MM.1S (cell line): ENCODE data around the gene CGAS.

Experiments
- DNase-seq: peaks from one replicate; pipeline ENCODE4 v3.0.0-alpha.2; 2015
- H2AFZ ChIP-seq: fragments of 300-600 bp; sonication (generic); 2 replicates; pipeline ENCODE4 v1.6.0; 2016; ENCODE audit warnings: antibody characterized with exemption, low read length
- H3F3A ChIP-seq: fragments of 300-600 bp; sonication (generic); 2 replicates; pipeline ENCODE4 v1.6.1; 2016; ENCODE audit warnings: mild to moderate bottlenecking, antibody characterized with exemption, low read length, moderate library complexity, mixed read lengths; ENCODE audit not compliant: insufficient read depth
- H3K27ac ChIP-seq: fragments of 300-600 bp; sonication (generic); 2 replicates; pipeline ENCODE4 v1.5.1; 2016; ENCODE audit warnings: mild to moderate bottlenecking, low read length
- H3K27me3 ChIP-seq: fragments of 300-600 bp; sonication (generic); replicated peaks from 2 replicates; pipeline ENCODE4 v1.6.0; 2016; ENCODE audit warnings: low read length; ENCODE audit not compliant: insufficient read depth
- H3K36me3 ChIP-seq: fragments of 300-600 bp; sonication (generic); replicated peaks from 2 replicates; pipeline ENCODE4 v1.6.1; 2016; ENCODE audit warnings: mild to moderate bottlenecking, low read length, mixed read lengths; ENCODE audit not compliant: insufficient read depth
- H3K4me1 ChIP-seq: fragments of 300-600 bp; sonication (generic); 2 replicates; pipeline ENCODE4 v1.6.1; 2016; ENCODE audit warnings: low read length, mixed read lengths
- H3K4me2 ChIP-seq: fragments of 300-600 bp; sonication (generic); 2 replicates; pipeline ENCODE4 v1.6.0; 2016; ENCODE audit warnings: low read depth, low read length
- H3K4me3 ChIP-seq: fragments of 300-600 bp; sonication (generic); 2 replicates; pipeline ENCODE4 v1.5.1; 2016; ENCODE audit warnings: low read length, mixed read lengths
- H3K79me2 ChIP-seq: fragments of 300-600 bp; sonication (generic); 2 replicates; pipeline ENCODE4 v1.6.1; 2016; ENCODE audit warnings: mixed run types, low read length, mixed read lengths
- H3K9ac ChIP-seq: fragments of 300-600 bp; sonication (generic); 2 replicates; pipeline ENCODE4 v1.6.1; 2016; ENCODE audit warnings: low read length, mixed read lengths
- H3K9me2 ChIP-seq: fragments of 300-600 bp; sonication (generic); replicated peaks from 2 replicates; pipeline ENCODE4 v1.6.1; 2016; ENCODE audit warnings: mild to moderate bottlenecking, low read length, mixed read lengths; ENCODE audit not compliant: insufficient read depth
- H3K9me3 ChIP-seq: fragments of 300-600 bp; sonication (generic); replicated peaks from 2 replicates; pipeline ENCODE4 v1.6.1; 2016; ENCODE audit warnings: mild to moderate bottlenecking, low read length, mixed read lengths; ENCODE audit not compliant: insufficient read depth
- H4K20me1 ChIP-seq: fragments of 300-600 bp; sonication (generic); 2 replicates; pipeline ENCODE4 v1.6.1; 2016; ENCODE audit warnings: mild to moderate bottlenecking, low read length, moderate library complexity, mixed read lengths; ENCODE audit not compliant: insufficient read depth
- EZH2 ChIP-seq: fragments of 300-600 bp; sonication (generic); optimal IDR thresholded peaks from 2 replicates; pipeline ENCODE3; 2017; ENCODE audit warnings: low read depth, mild to moderate bottlenecking, antibody characterized with exemption, low read length, mixed read lengths
- EZH2phosphoT487 ChIP-seq: fragments of 300-600 bp; sonication (generic); IDR thresholded peaks from 2 replicates; pipeline ENCODE4 v1.6.1; 2018; ENCODE audit warnings: antibody characterized with exemption, low read length
- TF ChIP-seq, protein P1 (sequence below): fragments of 300-600 bp; sonication (generic); IDR thresholded peaks from 2 replicates; pipeline ENCODE4 v1.5.1; 2016; ENCODE audit warnings: antibody characterized with exemption, low read length, mixed read lengths

CGAS gene

DNA sequence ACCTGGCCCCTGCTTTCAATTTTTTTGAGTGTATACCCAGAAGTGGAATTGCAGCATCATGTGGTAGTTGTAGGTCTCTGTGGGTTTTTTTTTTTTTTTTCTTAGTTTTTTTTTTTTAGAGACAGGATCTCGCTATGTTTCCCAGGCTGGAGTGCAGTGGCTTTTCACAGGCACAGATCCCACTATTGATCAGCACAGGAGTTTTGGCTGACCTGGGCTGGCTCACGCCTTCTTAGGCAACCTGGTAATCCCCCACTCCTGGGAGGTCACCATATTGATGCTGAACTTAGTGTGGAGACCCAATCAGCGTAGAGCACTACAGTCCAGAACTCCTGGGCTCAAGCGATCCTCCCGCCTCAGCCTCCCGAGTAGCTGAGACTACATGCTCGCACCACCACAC, 35.4 kb upstream of the CGAS start:
- Histone ChIP-seq H3F3A (no peaks in the 10 kb centered on the region), H3K27me3 (no peaks in the 10 kb centered on the region), H3K9ac (no peak overlapping the region), H4K20me1 (no peaks in the 10 kb centered on the region), H3K4me2 (no peak overlapping the region), H3K4me1 (no peaks in the 10 kb centered on the region), H2AFZ (no peak overlapping the region), H3K27ac (no peak overlapping the region), H3K9me3 (no peaks in the 10 kb centered on the region), H3K36me3 (peaks cover 4% of the 10 kb centered on the region), H3K4me3 (no peak overlapping the region), H3K79me2 (peaks cover 18% of the 10 kb centered on the region), H3K9me2 (no peaks in the 10 kb centered on the region)
- TF ChIP-seq EZH2 (no peak), EZH2phosphoT487 (no peak)
- TF ChIP-seq, protein P1, sequence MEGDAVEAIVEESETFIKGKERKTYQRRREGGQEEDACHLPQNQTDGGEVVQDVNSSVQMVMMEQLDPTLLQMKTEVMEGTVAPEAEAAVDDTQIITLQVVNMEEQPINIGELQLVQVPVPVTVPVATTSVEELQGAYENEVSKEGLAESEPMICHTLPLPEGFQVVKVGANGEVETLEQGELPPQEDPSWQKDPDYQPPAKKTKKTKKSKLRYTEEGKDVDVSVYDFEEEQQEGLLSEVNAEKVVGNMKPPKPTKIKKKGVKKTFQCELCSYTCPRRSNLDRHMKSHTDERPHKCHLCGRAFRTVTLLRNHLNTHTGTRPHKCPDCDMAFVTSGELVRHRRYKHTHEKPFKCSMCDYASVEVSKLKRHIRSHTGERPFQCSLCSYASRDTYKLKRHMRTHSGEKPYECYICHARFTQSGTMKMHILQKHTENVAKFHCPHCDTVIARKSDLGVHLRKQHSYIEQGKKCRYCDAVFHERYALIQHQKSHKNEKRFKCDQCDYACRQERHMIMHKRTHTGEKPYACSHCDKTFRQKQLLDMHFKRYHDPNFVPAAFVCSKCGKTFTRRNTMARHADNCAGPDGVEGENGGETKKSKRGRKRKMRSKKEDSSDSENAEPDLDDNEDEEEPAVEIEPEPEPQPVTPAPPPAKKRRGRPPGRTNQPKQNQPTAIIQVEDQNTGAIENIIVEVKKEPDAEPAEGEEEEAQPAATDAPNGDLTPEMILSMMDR: no peak
- no peak for DNase-seq

DNA sequence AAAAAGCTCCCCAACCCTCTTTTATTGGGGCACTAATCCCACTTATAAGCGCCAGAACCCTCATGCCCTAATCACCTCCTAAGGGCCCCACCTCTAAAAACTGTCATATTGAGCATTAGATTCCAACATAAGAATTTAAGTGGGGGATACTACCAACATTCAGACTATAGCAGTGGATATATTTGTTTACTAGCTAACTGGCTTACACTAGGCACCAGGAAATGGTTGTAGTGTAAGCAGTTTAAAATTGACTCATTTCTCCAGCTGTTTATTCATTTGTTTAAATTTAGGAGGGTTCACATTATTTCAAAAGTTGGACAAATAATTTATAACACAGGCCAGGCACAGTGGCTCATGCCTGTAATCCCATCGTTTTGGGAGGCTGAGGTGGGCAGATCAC, 32.3 kb upstream of the CGAS start:
- H3K36me3 ChIP-seq: peaks cover 8% of the 10 kb centered on the region
- no peak overlapping the region for H3K4me2 ChIP-seq
- no peak for TF ChIP-seq EZH2phosphoT487
- TF ChIP-seq EZH2: no peak
- TF ChIP-seq, protein P1: no peak
- no peak for DNase-seq
- H3K9me2 ChIP-seq: no peaks in the 10 kb centered on the region
- no peak overlapping the region for H3K4me3 ChIP-seq
- no peak overlapping the region for H3K27ac ChIP-seq
- no peaks in the 10 kb centered on the region for H3K9me3 ChIP-seq
- H3K4me1 ChIP-seq: no peaks in the 10 kb centered on the region
- no peaks in the 10 kb centered on the region for H3K27me3 ChIP-seq
- no peaks in the 10 kb centered on the region; the same call in 1 of the 2 replicates for H3F3A ChIP-seq
- H4K20me1 ChIP-seq: no peaks in the 10 kb centered on the region
- H3K9ac ChIP-seq: no peak overlapping the region
- H2AFZ ChIP-seq: no peak overlapping the region
- peaks cover 14% of the 10 kb centered on the region for H3K79me2 ChIP-seq

DNA sequence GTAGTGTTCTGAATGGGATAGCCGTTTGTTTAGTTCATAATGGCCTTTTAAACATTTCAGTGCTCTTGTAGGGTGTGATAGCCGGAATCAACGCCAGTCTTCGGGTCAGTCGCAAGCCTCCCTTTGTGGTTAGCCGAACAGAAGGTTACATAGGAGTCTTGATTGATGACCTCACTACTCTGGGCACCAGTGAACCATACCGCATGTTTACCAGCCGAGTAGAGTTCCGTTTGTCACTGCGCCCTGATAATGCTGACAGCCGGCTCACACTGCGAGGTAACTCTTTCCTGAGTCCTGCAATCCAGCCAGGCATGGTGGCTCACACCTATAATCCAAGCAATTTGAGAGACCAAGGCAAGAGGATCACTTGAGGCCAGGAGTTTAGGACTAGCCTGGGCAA, 29.9 kb upstream of the CGAS start:
- H3K27me3 ChIP-seq: no peaks in the 10 kb centered on the region
- H4K20me1 ChIP-seq: no peaks in the 10 kb centered on the region
- no peak overlapping the region for H3K4me2 ChIP-seq
- H3F3A ChIP-seq: no peaks in the 10 kb centered on the region; the same call in 1 of the 2 replicates
- no peaks in the 10 kb centered on the region for H3K9me3 ChIP-seq
- no peaks in the 10 kb centered on the region for H3K9me2 ChIP-seq
- no peak for DNase-seq
- peaks cover 8% of the 10 kb centered on the region for H3K36me3 ChIP-seq
- H3K27ac ChIP-seq: no peak overlapping the region
- H3K79me2 ChIP-seq: peaks cover 6% of the 10 kb centered on the region; the same call in 1 of the 2 replicates
- no peak overlapping the region for H3K9ac ChIP-seq
- TF ChIP-seq, protein P1: no peak
- TF ChIP-seq EZH2 (no peak), EZH2phosphoT487 (no peak)
- H3K4me3 ChIP-seq: no peak overlapping the region
- no peaks in the 10 kb centered on the region for H3K4me1 ChIP-seq
- no peak overlapping the region for H2AFZ ChIP-seq
